ENCODE results near the gene ELMO1.

Gene ELMO1

DNA sequence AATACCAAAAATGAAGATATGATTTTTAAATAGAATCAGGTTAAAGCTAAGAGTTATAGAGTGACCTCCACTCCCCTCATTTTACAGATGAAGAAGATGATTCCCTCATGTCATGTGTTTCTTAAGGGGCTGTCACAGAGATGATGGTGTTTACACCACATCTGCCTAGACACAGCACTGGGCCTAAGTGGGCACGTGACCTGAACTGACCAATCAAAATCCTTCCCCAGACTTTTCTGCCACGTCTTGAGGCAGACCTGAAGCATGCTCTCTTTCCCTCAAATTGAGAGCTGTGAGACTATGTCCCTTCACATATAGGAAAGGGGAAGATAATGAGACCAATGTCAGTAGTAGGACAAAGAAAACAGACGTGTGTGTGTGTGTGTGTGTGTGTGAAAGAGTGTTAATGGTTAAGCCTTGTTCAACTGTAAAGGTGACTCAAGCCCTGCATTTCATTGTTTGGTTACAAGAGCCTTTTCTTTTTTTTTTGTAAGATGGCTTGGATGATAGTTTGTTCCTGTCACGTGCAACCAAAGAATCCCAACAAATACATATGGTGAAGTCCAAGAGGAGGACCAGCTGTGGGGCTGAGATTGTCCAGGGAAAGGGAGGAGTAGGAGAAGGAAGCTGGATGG, 551.6 kb downstream of the ELMO1 start:
- Histone ChIP-seq H3K4me3 (ENCODE audit: severe bottlenecking) (no peak overlapping the region), H3K36me3 (ENCODE audit: low read depth) (no peaks in the 10 kb centered on the region)

DNA sequence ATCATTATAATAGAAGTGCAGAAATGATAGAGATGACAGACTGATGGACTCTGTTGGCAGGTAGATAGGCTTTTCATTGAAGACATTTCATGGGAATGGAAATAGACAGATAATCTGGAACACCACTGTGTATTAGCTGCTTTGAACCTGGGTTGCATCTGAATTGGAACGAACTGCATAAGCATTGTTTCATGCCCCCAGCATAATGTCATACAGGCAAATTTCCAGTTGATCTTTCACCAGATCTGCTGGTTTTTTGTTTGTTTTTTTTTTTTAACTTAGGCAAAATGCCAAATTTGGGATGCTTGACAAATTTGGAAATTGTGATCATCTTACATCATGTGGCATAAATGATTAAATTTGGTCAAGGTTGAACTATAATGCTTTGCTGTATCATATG, 552.2 kb downstream of the ELMO1 start:
- no peak for DNase-seq (ENCODE audit: low spot score)
- Histone ChIP-seq H3K4me1 (ENCODE audit: insufficient read depth, poor library complexity, severe bottlenecking) (no peaks in the 10 kb centered on the region), H3K27me3 (ENCODE audit: insufficient read depth, poor library complexity, severe bottlenecking) (no peaks in the 10 kb centered on the region), H3K27ac (ENCODE audit: poor library complexity, severe bottlenecking) (no peak overlapping the region), H3K9me3 (ENCODE audit: severe bottlenecking) (no peaks in the 10 kb centered on the region), H3K36me3 (ENCODE audit: low read depth) (no peaks in the 10 kb centered on the region), H3K4me3 (ENCODE audit: severe bottlenecking) (no peak overlapping the region)
- no peak for ATAC-seq (ENCODE audit: low read depth)
- TF ChIP-seq, protein P1, sequence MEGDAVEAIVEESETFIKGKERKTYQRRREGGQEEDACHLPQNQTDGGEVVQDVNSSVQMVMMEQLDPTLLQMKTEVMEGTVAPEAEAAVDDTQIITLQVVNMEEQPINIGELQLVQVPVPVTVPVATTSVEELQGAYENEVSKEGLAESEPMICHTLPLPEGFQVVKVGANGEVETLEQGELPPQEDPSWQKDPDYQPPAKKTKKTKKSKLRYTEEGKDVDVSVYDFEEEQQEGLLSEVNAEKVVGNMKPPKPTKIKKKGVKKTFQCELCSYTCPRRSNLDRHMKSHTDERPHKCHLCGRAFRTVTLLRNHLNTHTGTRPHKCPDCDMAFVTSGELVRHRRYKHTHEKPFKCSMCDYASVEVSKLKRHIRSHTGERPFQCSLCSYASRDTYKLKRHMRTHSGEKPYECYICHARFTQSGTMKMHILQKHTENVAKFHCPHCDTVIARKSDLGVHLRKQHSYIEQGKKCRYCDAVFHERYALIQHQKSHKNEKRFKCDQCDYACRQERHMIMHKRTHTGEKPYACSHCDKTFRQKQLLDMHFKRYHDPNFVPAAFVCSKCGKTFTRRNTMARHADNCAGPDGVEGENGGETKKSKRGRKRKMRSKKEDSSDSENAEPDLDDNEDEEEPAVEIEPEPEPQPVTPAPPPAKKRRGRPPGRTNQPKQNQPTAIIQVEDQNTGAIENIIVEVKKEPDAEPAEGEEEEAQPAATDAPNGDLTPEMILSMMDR (IDR thresholded peaks at IDR 0.05; ENCODE audit: poor library complexity, severe bottlenecking) = no peak

More for the DNA sequence above, 551.6 kb downstream of the ELMO1 start:
- no peaks in the 10 kb centered on the region for H3K9me3 ChIP-seq (ENCODE audit: severe bottlenecking)
- TF ChIP-seq, protein P1 (IDR thresholded peaks at IDR 0.05; ENCODE audit: poor library complexity, severe bottlenecking) = no peak
- H3K27me3 ChIP-seq (ENCODE audit: insufficient read depth, poor library complexity, severe bottlenecking) = no peaks in the 10 kb centered on the region
- DNase-seq (ENCODE audit: low spot score) (no peak), ATAC-seq (ENCODE audit: low read depth) (no peak)
- no peaks in the 10 kb centered on the region for H3K4me1 ChIP-seq (ENCODE audit: insufficient read depth, poor library complexity, severe bottlenecking)
- no peak overlapping the region for H3K27ac ChIP-seq (ENCODE audit: poor library complexity, severe bottlenecking)

DNA sequence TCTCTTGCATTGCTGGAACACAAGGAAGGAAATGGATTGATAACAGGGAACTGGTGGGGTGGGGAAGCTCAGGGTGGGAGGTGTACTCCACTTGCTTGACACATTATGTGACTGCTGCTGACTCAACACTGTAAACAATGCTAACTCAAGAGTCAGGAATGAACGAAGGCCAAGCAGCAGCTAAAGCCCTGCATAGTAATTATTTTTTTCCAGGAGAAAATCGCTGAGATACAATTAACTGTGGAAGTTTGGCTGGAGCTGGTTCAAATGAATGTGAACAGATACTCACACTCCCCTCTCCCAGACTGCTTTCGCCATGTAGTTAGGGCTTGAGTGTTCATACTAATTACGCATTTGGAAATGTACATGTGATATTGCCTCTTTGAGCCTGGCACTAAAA, 553.5 kb downstream of the ELMO1 start:
- TF ChIP-seq, protein P1 (IDR thresholded peaks at IDR 0.05; ENCODE audit: poor library complexity, severe bottlenecking) = no peak
- Histone ChIP-seq H3K9me3 (ENCODE audit: severe bottlenecking) (no peaks in the 10 kb centered on the region), H3K4me1 (ENCODE audit: insufficient read depth, poor library complexity, severe bottlenecking) (no peaks in the 10 kb centered on the region), H3K4me3 (ENCODE audit: severe bottlenecking) (no peak overlapping the region), H3K27me3 (ENCODE audit: insufficient read depth, poor library complexity, severe bottlenecking) (no peaks in the 10 kb centered on the region), H3K27ac (ENCODE audit: poor library complexity, severe bottlenecking) (no peak overlapping the region), H3K36me3 (ENCODE audit: low read depth) (no peaks in the 10 kb centered on the region)
- no peak for DNase-seq (ENCODE audit: low spot score)
- ATAC-seq (ENCODE audit: low read depth) = peak; percentile 70

- ATAC-seq (ENCODE audit: low read depth) = no peak
- TF ChIP-seq, protein P1 (IDR thresholded peaks at IDR 0.05; ENCODE audit: poor library complexity, severe bottlenecking) = no peak
- Histone ChIP-seq H3K27me3 (ENCODE audit: insufficient read depth, poor library complexity, severe bottlenecking) (no peaks in the 10 kb centered on the region), H3K9me3 (ENCODE audit: severe bottlenecking) (no peaks in the 10 kb centered on the region), H3K36me3 (ENCODE audit: low read depth) (no peaks in the 10 kb centered on the region), H3K4me3 (ENCODE audit: severe bottlenecking) (no peak overlapping the region), H3K4me1 (ENCODE audit: insufficient read depth, poor library complexity, severe bottlenecking) (no peaks in the 10 kb centered on the region), H3K27ac (ENCODE audit: poor library complexity, severe bottlenecking) (no peak overlapping the region)
- DNase-seq (ENCODE audit: low spot score) = no peak
Observed at GRCh38 chr7:36894190-36894589, 554.5 kb downstream of the ELMO1 start.

DNA sequence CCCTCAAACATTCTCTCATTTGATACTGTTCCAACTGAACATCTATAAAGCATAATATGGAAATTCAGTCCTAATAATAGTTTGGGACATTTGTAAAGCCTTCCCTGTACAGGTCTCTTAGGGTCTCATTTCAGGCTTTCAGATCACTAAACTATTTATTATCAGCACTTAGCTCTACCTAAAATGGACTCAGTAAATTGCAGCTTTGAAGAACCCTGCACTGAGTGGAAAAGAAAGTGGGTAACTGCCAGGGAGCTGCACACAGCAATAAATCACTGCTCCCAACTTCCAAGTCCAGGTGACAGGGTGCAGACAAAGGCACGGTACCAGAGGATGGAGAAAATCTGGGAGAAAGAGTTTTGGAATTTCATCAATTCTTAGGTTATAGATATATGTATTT, 559.5 kb downstream of the ELMO1 start:
- TF ChIP-seq, protein P1 (IDR thresholded peaks at IDR 0.05; ENCODE audit: poor library complexity, severe bottlenecking) = no peak
- Histone ChIP-seq H3K36me3 (ENCODE audit: low read depth) (no peaks in the 10 kb centered on the region), H3K27me3 (ENCODE audit: insufficient read depth, poor library complexity, severe bottlenecking) (no peaks in the 10 kb centered on the region), H3K9me3 (ENCODE audit: severe bottlenecking) (no peaks in the 10 kb centered on the region), H3K4me1 (ENCODE audit: insufficient read depth, poor library complexity, severe bottlenecking) (no peaks in the 10 kb centered on the region), H3K4me3 (ENCODE audit: severe bottlenecking) (no peak overlapping the region), H3K27ac (ENCODE audit: poor library complexity, severe bottlenecking) (no peak overlapping the region)
- ATAC-seq (ENCODE audit: low read depth) (no peak), DNase-seq (ENCODE audit: low spot score) (no peak)

Data from RWPE2 (cell line).